Glomerular visceral epithelial cell (primary cell): Measurements from ENCODE around the gene INSIG1.

Experiments used
- DNase-seq: peaks from one replicate; pipeline ENCODE4 v3.0.0-alpha.2; 2016; ENCODE audit errors: extremely low spot score

INSIG1 gene

GRCh38 chr7:155303039-155303593 lies 5.4 kb downstream of the INSIG1 start:
- DNase-seq = no peak

DNA sequence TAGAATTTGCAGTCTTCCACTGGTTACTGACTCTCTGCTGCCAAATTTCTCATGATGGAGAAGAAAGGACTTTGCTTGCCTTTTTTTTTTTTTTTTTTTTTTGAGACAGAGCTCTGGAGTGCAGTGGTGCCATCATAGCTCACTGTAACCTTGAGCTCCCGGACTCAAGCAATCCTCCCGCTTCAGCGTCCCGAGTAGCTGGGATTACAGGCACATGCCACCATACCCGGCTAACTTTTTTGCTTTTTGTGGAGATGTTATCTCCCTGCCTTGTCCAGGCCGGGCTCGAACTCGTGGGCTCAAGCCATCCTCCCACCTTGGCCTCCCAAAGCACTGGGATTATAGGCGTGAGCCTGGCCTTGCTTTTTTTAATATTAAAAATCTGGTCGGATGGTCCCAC lies 6.2 kb downstream of the INSIG1 start:
- DNase-seq = no peak

- DNase-seq = no peak
These were observed 7.7 kb downstream of the INSIG1 start for GRCh38 chr7:155305231-155305904.

DNA sequence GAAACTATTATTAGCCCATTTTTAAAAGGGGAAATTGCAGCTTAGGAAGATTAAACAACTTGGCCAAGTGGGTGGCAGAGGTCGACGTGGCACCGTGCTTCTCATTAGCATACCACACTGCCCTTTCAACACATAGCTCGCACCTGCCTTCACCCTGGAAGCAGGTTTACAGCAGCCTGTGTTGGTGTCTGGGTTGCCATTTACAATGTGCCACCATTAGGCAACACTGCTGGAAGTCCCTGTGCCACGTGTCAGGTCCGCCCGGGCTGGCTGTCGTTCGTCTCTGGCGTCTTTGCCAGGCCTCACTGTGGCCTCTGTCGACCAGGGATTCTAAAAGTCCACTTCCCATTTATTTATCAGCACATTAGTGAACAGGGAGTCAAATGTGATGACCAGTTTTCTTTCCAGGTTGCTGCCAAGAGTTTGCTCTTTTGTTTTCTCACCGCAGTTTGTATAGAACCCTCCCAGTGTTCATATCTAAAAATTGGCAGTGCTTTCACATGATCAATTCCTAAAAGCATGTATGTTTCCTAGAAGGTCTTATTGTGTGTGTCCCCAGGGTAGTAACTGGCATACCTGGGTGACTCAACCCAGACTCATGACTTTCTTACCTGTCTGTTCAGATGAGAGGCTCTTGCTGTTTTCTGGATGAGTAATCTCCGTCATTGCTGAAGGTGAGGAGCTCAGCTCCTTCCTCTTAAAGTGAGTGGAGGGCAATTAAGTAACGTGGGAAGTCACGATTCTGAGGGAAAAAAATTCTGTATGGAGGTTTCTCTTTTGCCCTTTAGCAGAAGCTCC lies 9.2 kb downstream of the INSIG1 start:
- no peak for DNase-seq

DNA sequence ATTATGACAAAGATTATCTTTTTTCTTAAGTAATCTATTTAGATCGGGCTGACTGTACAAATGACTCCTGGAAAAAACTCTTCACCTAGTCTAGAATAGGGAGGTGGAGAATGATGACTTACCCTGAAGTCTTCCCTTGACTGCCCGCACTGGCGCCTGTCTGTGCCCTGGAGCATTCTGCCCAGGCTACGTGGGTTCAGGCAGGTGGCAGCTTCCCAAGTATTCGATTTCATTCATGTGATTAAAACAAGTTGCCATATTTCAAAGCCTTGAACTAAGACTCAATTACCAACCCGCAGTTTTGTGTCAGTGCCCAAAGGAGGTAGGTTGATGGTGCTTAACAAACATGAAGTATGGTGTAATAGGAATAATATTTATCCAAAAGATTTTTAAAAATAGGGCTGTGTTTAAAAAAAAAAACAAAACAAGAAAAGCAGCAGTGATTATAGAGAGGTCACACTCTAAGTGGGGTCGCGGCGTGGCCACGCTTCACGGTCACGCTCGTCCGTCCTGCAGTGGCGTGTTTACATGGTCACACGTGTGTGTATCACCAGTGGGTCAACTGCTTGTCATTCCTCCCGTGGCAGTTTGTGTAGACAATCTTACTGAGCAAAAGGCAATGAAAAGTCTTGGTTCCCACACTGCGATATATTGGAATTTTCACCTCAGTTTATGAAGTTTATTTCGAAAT lies 10.8 kb downstream of the INSIG1 start:
- DNase-seq = no peak

GRCh38 chr7:155309021-155309338 lies 11.3 kb downstream of the INSIG1 start:
- no peak for DNase-seq

- no peak for DNase-seq
These were observed 12.9 kb downstream of the INSIG1 start for GRCh38 chr7:155310425-155311114.

DNA sequence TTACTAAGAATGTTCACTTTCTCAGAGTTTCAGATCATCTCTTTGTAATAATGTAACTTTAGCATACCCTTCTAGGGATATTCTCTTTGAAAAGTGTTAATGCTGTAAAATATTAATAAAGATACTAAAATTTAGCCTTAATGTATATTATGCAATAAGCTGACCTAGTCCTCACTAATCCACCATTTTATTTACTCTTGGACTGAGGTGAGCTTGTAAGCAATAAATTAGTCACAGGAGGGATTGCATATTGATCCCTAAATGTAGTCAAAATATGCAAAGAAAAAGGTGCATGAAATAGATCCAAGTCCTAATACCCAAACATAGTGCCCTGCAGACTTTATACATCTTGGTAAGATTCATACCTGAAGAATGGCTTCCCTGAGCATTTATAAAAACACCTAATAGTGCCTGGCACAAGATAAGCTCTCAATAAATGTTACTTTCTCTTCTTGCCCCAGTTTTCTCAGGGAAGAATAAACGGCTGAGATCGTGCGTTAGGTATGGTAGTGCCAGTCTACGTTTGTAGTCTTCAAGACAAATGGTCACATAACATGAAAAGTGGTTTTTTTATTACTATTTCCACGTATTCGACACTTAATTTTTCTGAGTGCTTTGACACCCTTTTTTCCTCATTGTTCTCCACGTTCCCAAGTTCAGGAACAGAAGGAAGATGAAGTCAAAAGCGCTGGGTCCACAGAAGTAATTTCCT lies 14.3 kb downstream of the INSIG1 start:
- no peak for DNase-seq

GRCh38 chr7:155312633-155313032 lies 15.0 kb downstream of the INSIG1 start:
- no peak for DNase-seq

GRCh38 chr7:155313096-155313495 lies 15.4 kb downstream of the INSIG1 start:
- no peak for DNase-seq

DNA sequence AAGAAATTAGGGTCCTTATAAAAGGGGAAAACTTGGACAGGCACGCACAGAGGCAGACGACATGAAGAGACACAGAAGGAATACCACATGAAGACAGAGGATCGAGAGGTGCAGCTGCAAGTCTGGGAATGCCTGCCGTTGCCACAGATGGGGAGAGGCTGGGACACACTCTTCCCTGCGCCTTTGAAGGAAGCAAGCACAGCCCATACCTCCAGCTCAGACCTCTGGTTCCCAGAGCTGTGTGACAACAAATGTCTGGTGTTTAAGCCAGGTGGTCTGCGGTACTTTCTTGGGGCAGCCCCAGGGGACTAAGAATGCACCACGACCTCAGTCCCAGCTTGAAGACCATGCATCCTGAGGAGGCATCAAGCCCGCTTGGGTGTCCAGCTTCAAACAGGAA lies 18.3 kb downstream of the INSIG1 start:
- DNase-seq = no peak

GRCh38 chr7:155316427-155317113 lies 18.9 kb downstream of the INSIG1 start:
- no peak for DNase-seq

GRCh38 chr7:155317114-155317434 lies 19.4 kb downstream of the INSIG1 start:
- no peak for DNase-seq

DNA sequence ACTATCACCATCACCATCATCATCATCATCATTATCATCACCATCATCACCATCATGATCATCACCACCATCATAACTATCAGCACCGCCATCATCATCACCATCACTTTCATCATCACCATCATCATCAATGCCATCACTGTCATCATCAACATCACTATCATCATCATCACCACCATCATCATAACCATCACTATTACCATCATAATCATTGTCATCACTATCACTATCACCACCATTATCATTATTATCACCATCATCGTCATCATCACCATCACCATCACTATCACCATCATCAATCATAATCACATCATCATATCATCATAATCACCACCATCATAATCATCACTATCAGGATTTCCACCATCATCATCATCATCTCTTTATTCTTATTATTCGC lies 20.6 kb downstream of the INSIG1 start:
- DNase-seq = no peak

GRCh38 chr7:155322530-155322929 lies 24.9 kb downstream of the INSIG1 start:
- no peak for DNase-seq

DNA sequence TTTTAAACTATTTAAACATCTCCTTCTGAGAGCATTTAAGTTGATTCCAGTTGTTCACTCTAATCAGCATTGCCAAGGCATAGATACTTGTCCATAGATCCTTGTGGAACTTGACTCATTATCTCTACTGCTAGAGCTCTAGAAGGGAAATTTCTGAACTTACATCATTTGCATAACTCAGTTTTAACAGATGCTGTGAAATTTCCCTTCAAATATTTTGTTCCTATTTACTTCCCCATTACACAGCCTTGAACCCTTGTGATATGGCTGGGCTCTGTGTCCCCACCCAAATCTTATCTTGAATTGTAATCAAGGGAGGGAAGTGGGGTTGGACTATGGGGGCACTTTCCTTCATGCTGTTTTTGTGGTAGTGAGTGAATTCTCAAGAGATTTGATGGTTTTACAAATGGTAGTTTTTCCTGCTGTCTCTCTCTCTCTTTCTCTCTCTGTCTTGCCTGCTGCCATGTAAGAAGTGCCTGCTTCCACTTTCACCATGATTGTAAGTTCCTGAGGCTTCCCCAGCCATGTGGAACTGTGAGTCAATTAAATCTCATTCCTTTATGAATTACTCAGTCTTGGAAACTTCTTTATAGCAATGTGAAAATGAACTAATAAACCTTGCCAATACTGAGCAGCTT lies 25.4 kb downstream of the INSIG1 start:
- no peak for DNase-seq

- DNase-seq = no peak
These were observed 26.6 kb downstream of the INSIG1 start for GRCh38 chr7:155324012-155324917.

DNA sequence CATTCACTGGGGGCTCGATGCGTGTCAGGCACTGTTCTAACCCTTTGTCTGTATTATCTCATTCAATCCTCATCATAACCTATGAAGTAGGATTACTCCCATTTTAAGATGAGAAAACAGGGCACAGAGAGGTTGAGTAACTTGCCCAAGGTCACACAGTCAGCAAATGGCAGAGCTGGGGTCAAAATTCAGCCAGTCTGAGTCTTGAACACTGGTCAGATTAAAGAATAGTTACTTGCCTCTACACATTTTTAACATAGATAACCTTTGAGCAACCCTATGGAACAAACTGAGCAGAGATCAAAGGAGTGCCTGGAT lies 27.2 kb downstream of the INSIG1 start:
- DNase-seq = no peak

GRCh38 chr7:155326385-155326784 lies 28.7 kb downstream of the INSIG1 start:
- DNase-seq = no peak
